Liver (tissue), 9 donors: ENCODE data around the gene TUNAR. TPM values are rescaled to one million over a fixed set of nuclear protein-coding genes. Genes with fewer than 3 reads are reported as not detected.

Experiments used
- DNase-seq: peaks from one replicate; pipeline ENCODE4 v3.0.0-alpha.2; 2017; ENCODE audit warnings: low spot score
- H3K27ac ChIP-seq, 2 donors: one replicate each; pipeline ENCODE4 v1.7.0; 2013; ENCODE audit warnings: inconsistent platforms in 2 of 2, low read length in 2 of 2, control low read depth in 1 of 2, low read depth in 1 of 2, mild to moderate bottlenecking in 1 of 2
- H3K27me3 ChIP-seq, 4 donors: one replicate each; pipeline versions ENCODE4 v1.6.1 to v1.7.0; 2013; ENCODE audit warnings: low read length in 3 of 4, inconsistent platforms in 1 of 4, mild to moderate bottlenecking in 1 of 4, moderate library complexity in 1 of 4; ENCODE audit not compliant: control insufficient read depth in 4 of 4, insufficient read depth in 4 of 4
- H3K36me3 ChIP-seq, 4 donors: one replicate each; pipeline versions ENCODE4 v1.6.1 to v1.7.0; 2013; ENCODE audit warnings: low read length in 3 of 4, mild to moderate bottlenecking in 3 of 4, low read depth in 1 of 4, moderate library complexity in 1 of 4; ENCODE audit not compliant: control insufficient read depth in 4 of 4, insufficient read depth in 3 of 4
- H3K4me1 ChIP-seq, 4 donors: one replicate each; pipeline versions ENCODE4 v1.6.1 to v1.7.0; 2013; ENCODE audit warnings: low read length in 3 of 4, mild to moderate bottlenecking in 3 of 4, moderate library complexity in 1 of 4; ENCODE audit not compliant: control insufficient read depth in 4 of 4, insufficient read depth in 4 of 4
- H3K4me3 ChIP-seq, 3 donors: one replicate each; pipeline versions ENCODE4 v1.6.1 to v1.7.0; 2013; ENCODE audit warnings: low read length in 3 of 3, control low read depth in 1 of 3, low read depth in 1 of 3, mild to moderate bottlenecking in 1 of 3
- H3K9ac ChIP-seq, 2 donors: one replicate each; pipeline ENCODE4 v1.7.0; 2013; ENCODE audit warnings: low read length in 2 of 2, mild to moderate bottlenecking in 2 of 2, moderate library complexity in 2 of 2, control low read depth in 1 of 2, low read depth in 1 of 2
- H3K9me3 ChIP-seq, 4 donors: one replicate each; pipeline versions ENCODE4 v1.6.1 to v1.7.0; 2013; ENCODE audit warnings: low read length in 3 of 4; ENCODE audit not compliant: control insufficient read depth in 4 of 4
- EGR1 ChIP-seq, 2 donors: IDR thresholded peaks; 2 replicates each; pipeline ENCODE4 v1.6.1; 2016 to 2018; ENCODE audit warnings: antibody characterized with exemption in 2 of 2, low read depth in 2 of 2
- FOXA1 ChIP-seq: IDR thresholded peaks from 2 replicates; pipeline ENCODE4 v1.6.1; 2016; ENCODE audit warnings: antibody characterized with exemption
- FOXA2 ChIP-seq: IDR thresholded peaks from 2 replicates; pipeline ENCODE4 v1.6.1; 2016; ENCODE audit warnings: antibody characterized with exemption
- NR2F2 ChIP-seq: IDR thresholded peaks from 2 replicates; pipeline ENCODE4 v1.6.1; 2016; ENCODE audit warnings: antibody characterized with exemption
- RAD21 ChIP-seq, 2 donors: IDR thresholded peaks; 2 replicates each; pipeline ENCODE4 v1.6.1; 2016; ENCODE audit warnings: antibody characterized with exemption in 2 of 2, mild to moderate bottlenecking in 2 of 2
- RXRA ChIP-seq, 2 donors: IDR thresholded peaks; 2 replicates each; pipeline ENCODE4 v1.6.1; 2017 to 2018; ENCODE audit warnings: antibody characterized with exemption in 2 of 2, mild to moderate bottlenecking in 1 of 2
- YY1 ChIP-seq: IDR thresholded peaks from 2 replicates; pipeline ENCODE4 v1.6.1; 2016; ENCODE audit warnings: antibody characterized with exemption, mild to moderate bottlenecking
- WGBS: extraction: QIAGEN DNeasy Blood & Tissue Kit; methylation state at CpG from one replicate; pipeline ENCODE4 v1.1.7; 2013; 5-methylcytosine and 5-hydroxymethylcytosine counted together
- polyA plus RNA-seq, 2 donors: library from polyadenylated mRNA; stranded (reverse) in 1 of 2; unstranded in 1 of 2; fragments of 200-250 nt in 1 of 2; fragments of >200 nt in 1 of 2; fragmentation: Nextera tagmentation in 1 of 2; extraction: Ambion mirVana in 1 of 2; gene quantifications; one replicate each; pipeline versions ENCODE4 v1.2.1 to v1.2.3, GENCODE V29; 2013 to 2015
- total RNA-seq, 2 donors: library from RNA; depleted of rRNA; stranded (reverse); fragments of >200 nt; gene quantifications; one replicate each; pipeline ENCODE4 v1.2.3, GENCODE V29; 2014
- TF ChIP-seq, protein P1 (sequence below): IDR thresholded peaks from 2 replicates; pipeline ENCODE4 v1.6.1; 2016; ENCODE audit warnings: antibody characterized with exemption
- TF ChIP-seq, protein P2 (sequence below): fragments of 150-350 bp; IDR thresholded peaks from 2 replicates; pipeline ENCODE4 v1.5.1; 2017; ENCODE audit warnings: improper control_type of control experiment, low read depth, low read length; ENCODE audit not compliant: missing input control
- TF ChIP-seq, protein P3 (sequence below): IDR thresholded peaks from 2 replicates; pipeline ENCODE4 v1.6.1; 2016; ENCODE audit warnings: antibody characterized with exemption
- TF ChIP-seq, protein P4 (sequence below): IDR thresholded peaks from 2 replicates; pipeline ENCODE4 v1.6.1; 2016; ENCODE audit warnings: antibody characterized with exemption
- TF ChIP-seq, protein P5 (sequence below): IDR thresholded peaks from 2 replicates; pipeline ENCODE4 v1.6.1; 2016; ENCODE audit warnings: antibody characterized with exemption, mild to moderate bottlenecking
- donor health status: healthy.
- donor health status: healthy.
- donor health status: healthy.
- donor health status: healthy.
- donor health status: healthy.

The TUNAR gene
- total and polyA plus RNA-seq, 4 donors = 0.14 TPM; not detected in 3

DNA sequence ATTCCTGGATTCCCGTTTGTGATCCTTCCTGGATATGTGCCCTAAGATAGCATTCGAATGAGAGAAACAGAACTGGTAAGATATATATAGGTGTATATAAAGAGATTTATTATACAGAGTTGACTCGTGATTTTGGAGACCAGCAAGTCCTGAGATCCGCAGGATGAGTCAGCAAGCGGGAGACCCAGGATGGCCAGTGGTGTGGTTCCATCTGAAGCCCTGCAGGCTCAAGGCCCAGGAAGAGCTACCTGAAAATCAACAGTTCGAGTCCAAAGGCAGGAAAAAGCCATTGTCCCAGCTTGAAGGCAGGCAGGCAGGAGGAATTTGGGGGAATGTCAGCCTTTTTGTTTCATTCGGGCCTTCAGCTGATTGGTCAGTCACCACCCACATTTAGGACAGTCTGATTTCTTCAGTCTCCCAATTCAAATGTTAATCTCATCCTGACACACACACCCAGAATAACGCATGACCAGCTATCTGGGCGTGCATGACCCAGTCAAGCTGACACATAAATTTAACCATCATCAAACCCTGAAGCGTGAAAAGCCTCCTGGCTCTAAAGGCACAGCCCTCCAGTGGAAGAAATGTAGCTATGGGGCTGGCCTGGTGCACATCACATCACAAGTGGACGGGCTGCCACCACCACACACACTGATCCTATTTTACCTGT lies 44.3 kb downstream of the TUNAR start:
- H3K4me1 ChIP-seq = no peaks in the 10 kb centered on the region
- no peak for DNase-seq
- no peaks in the 10 kb centered on the region for H3K27me3 ChIP-seq
- TF ChIP-seq YY1 (no peak), FOXA2 (no peak), RAD21 (IDR thresholded peaks at IDR 0.05) (no peak), RXRA (IDR thresholded peaks at IDR 0.05) (no peak), EGR1 (IDR thresholded peaks at IDR 0.05; ENCODE audit: low read depth in 2 of 2) (no peak), NR2F2 (no peak), FOXA1 (no peak)
- TF ChIP-seq, protein P1, sequence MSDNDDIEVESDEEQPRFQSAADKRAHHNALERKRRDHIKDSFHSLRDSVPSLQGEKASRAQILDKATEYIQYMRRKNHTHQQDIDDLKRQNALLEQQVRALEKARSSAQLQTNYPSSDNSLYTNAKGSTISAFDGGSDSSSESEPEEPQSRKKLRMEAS = no peak
- TF ChIP-seq, protein P2, sequence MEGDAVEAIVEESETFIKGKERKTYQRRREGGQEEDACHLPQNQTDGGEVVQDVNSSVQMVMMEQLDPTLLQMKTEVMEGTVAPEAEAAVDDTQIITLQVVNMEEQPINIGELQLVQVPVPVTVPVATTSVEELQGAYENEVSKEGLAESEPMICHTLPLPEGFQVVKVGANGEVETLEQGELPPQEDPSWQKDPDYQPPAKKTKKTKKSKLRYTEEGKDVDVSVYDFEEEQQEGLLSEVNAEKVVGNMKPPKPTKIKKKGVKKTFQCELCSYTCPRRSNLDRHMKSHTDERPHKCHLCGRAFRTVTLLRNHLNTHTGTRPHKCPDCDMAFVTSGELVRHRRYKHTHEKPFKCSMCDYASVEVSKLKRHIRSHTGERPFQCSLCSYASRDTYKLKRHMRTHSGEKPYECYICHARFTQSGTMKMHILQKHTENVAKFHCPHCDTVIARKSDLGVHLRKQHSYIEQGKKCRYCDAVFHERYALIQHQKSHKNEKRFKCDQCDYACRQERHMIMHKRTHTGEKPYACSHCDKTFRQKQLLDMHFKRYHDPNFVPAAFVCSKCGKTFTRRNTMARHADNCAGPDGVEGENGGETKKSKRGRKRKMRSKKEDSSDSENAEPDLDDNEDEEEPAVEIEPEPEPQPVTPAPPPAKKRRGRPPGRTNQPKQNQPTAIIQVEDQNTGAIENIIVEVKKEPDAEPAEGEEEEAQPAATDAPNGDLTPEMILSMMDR = no peak
- TF ChIP-seq, protein P3, sequence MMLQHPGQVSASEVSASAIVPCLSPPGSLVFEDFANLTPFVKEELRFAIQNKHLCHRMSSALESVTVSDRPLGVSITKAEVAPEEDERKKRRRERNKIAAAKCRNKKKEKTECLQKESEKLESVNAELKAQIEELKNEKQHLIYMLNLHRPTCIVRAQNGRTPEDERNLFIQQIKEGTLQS = no peak
- TF ChIP-seq, protein P4, sequence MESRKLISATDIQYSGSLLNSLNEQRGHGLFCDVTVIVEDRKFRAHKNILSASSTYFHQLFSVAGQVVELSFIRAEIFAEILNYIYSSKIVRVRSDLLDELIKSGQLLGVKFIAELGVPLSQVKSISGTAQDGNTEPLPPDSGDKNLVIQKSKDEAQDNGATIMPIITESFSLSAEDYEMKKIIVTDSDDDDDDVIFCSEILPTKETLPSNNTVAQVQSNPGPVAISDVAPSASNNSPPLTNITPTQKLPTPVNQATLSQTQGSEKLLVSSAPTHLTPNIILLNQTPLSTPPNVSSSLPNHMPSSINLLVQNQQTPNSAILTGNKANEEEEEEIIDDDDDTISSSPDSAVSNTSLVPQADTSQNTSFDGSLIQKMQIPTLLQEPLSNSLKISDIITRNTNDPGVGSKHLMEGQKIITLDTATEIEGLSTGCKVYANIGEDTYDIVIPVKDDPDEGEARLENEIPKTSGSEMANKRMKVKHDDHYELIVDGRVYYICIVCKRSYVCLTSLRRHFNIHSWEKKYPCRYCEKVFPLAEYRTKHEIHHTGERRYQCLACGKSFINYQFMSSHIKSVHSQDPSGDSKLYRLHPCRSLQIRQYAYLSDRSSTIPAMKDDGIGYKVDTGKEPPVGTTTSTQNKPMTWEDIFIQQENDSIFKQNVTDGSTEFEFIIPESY = no peak
- TF ChIP-seq, protein P5, sequence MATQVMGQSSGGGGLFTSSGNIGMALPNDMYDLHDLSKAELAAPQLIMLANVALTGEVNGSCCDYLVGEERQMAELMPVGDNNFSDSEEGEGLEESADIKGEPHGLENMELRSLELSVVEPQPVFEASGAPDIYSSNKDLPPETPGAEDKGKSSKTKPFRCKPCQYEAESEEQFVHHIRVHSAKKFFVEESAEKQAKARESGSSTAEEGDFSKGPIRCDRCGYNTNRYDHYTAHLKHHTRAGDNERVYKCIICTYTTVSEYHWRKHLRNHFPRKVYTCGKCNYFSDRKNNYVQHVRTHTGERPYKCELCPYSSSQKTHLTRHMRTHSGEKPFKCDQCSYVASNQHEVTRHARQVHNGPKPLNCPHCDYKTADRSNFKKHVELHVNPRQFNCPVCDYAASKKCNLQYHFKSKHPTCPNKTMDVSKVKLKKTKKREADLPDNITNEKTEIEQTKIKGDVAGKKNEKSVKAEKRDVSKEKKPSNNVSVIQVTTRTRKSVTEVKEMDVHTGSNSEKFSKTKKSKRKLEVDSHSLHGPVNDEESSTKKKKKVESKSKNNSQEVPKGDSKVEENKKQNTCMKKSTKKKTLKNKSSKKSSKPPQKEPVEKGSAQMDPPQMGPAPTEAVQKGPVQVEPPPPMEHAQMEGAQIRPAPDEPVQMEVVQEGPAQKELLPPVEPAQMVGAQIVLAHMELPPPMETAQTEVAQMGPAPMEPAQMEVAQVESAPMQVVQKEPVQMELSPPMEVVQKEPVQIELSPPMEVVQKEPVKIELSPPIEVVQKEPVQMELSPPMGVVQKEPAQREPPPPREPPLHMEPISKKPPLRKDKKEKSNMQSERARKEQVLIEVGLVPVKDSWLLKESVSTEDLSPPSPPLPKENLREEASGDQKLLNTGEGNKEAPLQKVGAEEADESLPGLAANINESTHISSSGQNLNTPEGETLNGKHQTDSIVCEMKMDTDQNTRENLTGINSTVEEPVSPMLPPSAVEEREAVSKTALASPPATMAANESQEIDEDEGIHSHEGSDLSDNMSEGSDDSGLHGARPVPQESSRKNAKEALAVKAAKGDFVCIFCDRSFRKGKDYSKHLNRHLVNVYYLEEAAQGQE = no peak
- WGBS = 73% methylated on average over 11 of the region's 11 CpGs
- H3K9ac ChIP-seq = no peak overlapping the region
- no peaks in the 10 kb centered on the region for H3K36me3 ChIP-seq
- no peaks in the 10 kb centered on the region for H3K9me3 ChIP-seq
- no peak overlapping the region for H3K4me3 ChIP-seq
- H3K27ac ChIP-seq = no peak overlapping the region

DNA sequence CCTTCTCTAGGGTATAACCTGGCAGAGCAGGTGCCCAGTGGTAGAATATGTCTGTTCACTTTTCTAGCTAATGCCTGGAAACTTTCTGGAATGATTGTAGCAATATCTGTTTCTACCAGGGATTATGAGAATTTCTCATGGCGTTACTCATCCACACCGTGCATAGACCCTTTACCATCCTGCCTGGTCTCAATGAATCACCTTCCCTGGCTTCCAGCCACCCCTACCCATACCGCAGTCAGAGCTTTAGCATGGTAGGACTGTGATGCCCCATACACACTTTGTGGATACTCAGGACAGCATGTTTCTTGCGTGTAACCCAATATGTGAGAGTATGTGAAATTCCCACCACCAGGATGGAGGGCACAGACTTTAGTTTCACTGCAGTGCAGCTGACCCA lies 45.4 kb downstream of the TUNAR start:
- no peak for DNase-seq
- no peaks in the 10 kb centered on the region for H3K27me3 ChIP-seq
- H3K9ac ChIP-seq = no peak overlapping the region
- WGBS = 89% methylated on average over 4 of the region's 4 CpGs
- H3K4me1 ChIP-seq = no peaks in the 10 kb centered on the region
- H3K9me3 ChIP-seq = no peaks in the 10 kb centered on the region
- H3K4me3 ChIP-seq = no peak overlapping the region
- no peak for TF ChIP-seq FOXA2
- TF ChIP-seq, protein P4 = no peak
- H3K36me3 ChIP-seq = no peaks in the 10 kb centered on the region
- H3K27ac ChIP-seq = no peak overlapping the region
